MCF 10A (cell line): ENCODE measurements around the gene GRK3. TPM values are rescaled to one million over a fixed set of nuclear protein-coding genes. Genes with fewer than 3 reads are reported as not detected.

Experiments used
- BruUV-seq: library from RNA; stranded (reverse); fragments of 400-500 nt; replicated peaks from 2 replicates; lab custom pipeline; 2021; lab: Mats Ljungman, UMichigan
- CTCF ChIA-PET: fragments of 300-600 bp; sonication (Branson Sonifier 250); formaldehyde crosslinking; extraction: SDS; loops from one replicate; lab custom pipeline; 2021; ENCODE audit warnings: antibody characterized with exemption, inconsistent platforms; lab: Yijun Ruan, JAX
- POLR2A ChIA-PET: fragments of 300-600, 350-650 bp; sonication (Branson Sonifier 250); formaldehyde crosslinking; extraction: SDS; loops from one replicate; lab custom pipeline; 2020; ENCODE audit warnings: antibody characterized with exemption, inconsistent platforms; lab: Yijun Ruan, JAX
- DNase-seq: peaks from one replicate; pipeline ENCODE4 v3.0.0-alpha.2; 2018; ENCODE audit not compliant: unreplicated experiment
- H3K27ac Mint-ChIP-seq: one replicate; pipeline ENCODE4 v1.8.0; 2022; ENCODE audit warnings: mild to moderate bottlenecking, low read depth, mixed read lengths; ENCODE audit not compliant: unreplicated experiment
- H3K27me3 Mint-ChIP-seq: one replicate; pipeline ENCODE4 v1.8.0; 2022; ENCODE audit warnings: mixed read lengths; ENCODE audit not compliant: insufficient read depth, unreplicated experiment
- H3K36me3 Mint-ChIP-seq: one replicate; pipeline ENCODE4 v1.8.0; 2022; ENCODE audit warnings: mild to moderate bottlenecking, moderate library complexity, mixed read lengths; ENCODE audit not compliant: insufficient read depth, unreplicated experiment
- H3K4me1 Mint-ChIP-seq: one replicate; pipeline ENCODE4 v1.8.0; 2022; ENCODE audit warnings: mixed read lengths; ENCODE audit not compliant: insufficient read depth, unreplicated experiment
- H3K4me3 Mint-ChIP-seq: one replicate; pipeline ENCODE4 v1.8.0; 2022; ENCODE audit warnings: mild to moderate bottlenecking, moderate library complexity, mixed read lengths; ENCODE audit not compliant: unreplicated experiment
- H3K9me3 Mint-ChIP-seq: one replicate; pipeline ENCODE4 v1.8.0; 2022; ENCODE audit warnings: mixed read lengths; ENCODE audit not compliant: unreplicated experiment
- CTCF ChIP-seq: fragments of 200-600 bp; IDR thresholded peaks from one replicate; pipeline ENCODE4 v1.8.0; 2022; ENCODE audit warnings: antibody characterized with exemption, mild to moderate bottlenecking; ENCODE audit not compliant: unreplicated experiment
- intact Hi-C: fragments of 100-400 bp; cut with micrococcal nuclease; formaldehyde crosslinking; loops from 2 replicates; pipeline ENCODE4 v1.14.1; 2022
- total RNA-seq: library from RNA; stranded (reverse); gene quantifications from 2 replicates; pipeline ENCODE4 v1.2.3, GENCODE V29; 2022

Gene GRK3
- total RNA-seq, 1 experiment from 2014 or later = 7.9 TPM

- TF ChIP-seq CTCF = no peak
- intact Hi-C loops = no loop called here
- H3K27ac Mint-ChIP-seq = peak overlapping the region; percentile 76
- H3K9me3 Mint-ChIP-seq = no peaks in the 10 kb centered on the region
- POLR2A ChIA-PET = interaction anchor here (1.0 to 2.2 kb wide), 3 partner anchors 10 to 238 kb away, joined by 3 to 19 read pairs (median 7); no protein-coding TSS in a partner anchor
- H3K27me3 Mint-ChIP-seq = no peaks in the 10 kb centered on the region
- CTCF ChIA-PET = interaction anchor here (0.7 to 2.2 kb wide), 2 partner anchors 25 to 1658 kb away, joined by 3 to 10 read pairs; no protein-coding TSS in a partner anchor
- H3K4me1 Mint-ChIP-seq = peaks cover 43% of the 10 kb centered on the region
- no TSS peak for BruUV-seq
- peaks cover 6% of the 10 kb centered on the region for H3K36me3 Mint-ChIP-seq
- no peak for DNase-seq
- H3K4me3 Mint-ChIP-seq = no peak overlapping the region
Observed at GRCh38 chr22:25748140-25748539, 183.7 kb downstream of the GRK3 start.

GRCh38 chr22:25748704-25749103 lies 184.2 kb downstream of the GRK3 start:
- no peaks in the 10 kb centered on the region for H3K9me3 Mint-ChIP-seq
- DNase-seq = no peak
- no TSS peak for BruUV-seq
- peaks cover 43% of the 10 kb centered on the region for H3K4me1 Mint-ChIP-seq
- H3K36me3 Mint-ChIP-seq = peaks cover 6% of the 10 kb centered on the region
- intact Hi-C loops = no loop called here
- no peak overlapping the region for H3K4me3 Mint-ChIP-seq
- no peaks in the 10 kb centered on the region for H3K27me3 Mint-ChIP-seq
- ChIA-PET CTCF (interaction anchor here (0.7 to 2.2 kb wide), 2 partner anchors 24 to 1657 kb away, joined by 3 to 10 read pairs; no protein-coding TSS in a partner anchor), POLR2A (interaction anchor here (2.2 kb wide), 1 partner anchor 9 kb away, joined by 19 read pairs; no protein-coding TSS in a partner anchor)
- no peak overlapping the region for H3K27ac Mint-ChIP-seq
- TF ChIP-seq CTCF = no peak

- POLR2A ChIA-PET = no interaction called here
- intact Hi-C loops = no loop called here
- no peak for DNase-seq
- Mint-ChIP-seq H3K27me3 (no peaks in the 10 kb centered on the region), H3K27ac (no peak overlapping the region), H3K9me3 (no peaks in the 10 kb centered on the region), H3K36me3 (peaks cover 6% of the 10 kb centered on the region), H3K4me3 (no peak overlapping the region), H3K4me1 (peaks cover 43% of the 10 kb centered on the region)
- no peak for TF ChIP-seq CTCF
- CTCF ChIA-PET = no interaction called here
- no TSS peak for BruUV-seq
Observed at GRCh38 chr22:25749420-25750169, 185.1 kb downstream of the GRK3 start.

GRCh38 chr22:25750569-25751173 lies 186.2 kb downstream of the GRK3 start:
- CTCF ChIA-PET = no interaction called here
- Mint-ChIP-seq H3K4me1 (peaks cover 36% of the 10 kb centered on the region), H3K9me3 (no peaks in the 10 kb centered on the region), H3K36me3 (peaks cover 6% of the 10 kb centered on the region), H3K4me3 (no peak overlapping the region), H3K27ac (no peak overlapping the region), H3K27me3 (no peaks in the 10 kb centered on the region)
- TF ChIP-seq CTCF = no peak
- intact Hi-C loops = no loop called here
- no peak for DNase-seq
- BruUV-seq = no TSS peak
- POLR2A ChIA-PET = interaction anchor here (0.6 kb wide), 1 partner anchor 26 kb away, joined by 3 read pairs; no protein-coding TSS in a partner anchor
